ENCODE results near the gene OR5D13.

OR5D13 gene

GRCh38 chr11:55773138-55773537 is at the start of gene OR5D13:
Gene OR5D13 (plus strand): TSS chr11:55773438. CDS start chr11:55773438, 0 bp downstream.
- no peak for DNase-seq (ENCODE audit: low read depth)

- DNase-seq (ENCODE audit: low read depth), result no peak
Measured at GRCh38 chr11:55726715-55727324, 46.4 kb upstream of the OR5D13 start.

GRCh38 chr11:55732936-55733335 is 40.3 kb upstream of the OR5D13 start:
- no peak for DNase-seq (ENCODE audit: low read depth)

GRCh38 chr11:55791606-55792005 is 18.4 kb downstream of the OR5D13 start:
- no peak for DNase-seq (ENCODE audit: low read depth)

GRCh38 chr11:55793321-55793720 is 20.1 kb downstream of the OR5D13 start:
- DNase-seq (ENCODE audit: low read depth), result no peak

DNA sequence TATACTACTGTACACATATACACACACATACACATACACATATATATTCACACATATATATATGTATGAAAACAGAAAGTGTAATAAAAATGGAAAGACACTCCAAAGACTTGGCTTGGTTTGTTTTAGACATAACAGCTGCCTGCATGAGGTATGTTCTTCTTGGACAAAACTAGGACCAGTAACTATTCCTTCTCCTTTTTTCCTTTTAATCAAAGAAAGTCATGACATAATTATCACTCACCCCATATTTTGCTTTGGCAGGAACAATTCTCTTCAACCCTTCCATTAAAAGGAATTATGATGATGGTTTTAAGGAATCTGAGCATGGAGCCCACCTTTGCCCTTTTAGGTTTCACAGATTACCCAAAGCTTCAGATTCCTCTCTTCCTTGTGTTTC is 22.0 kb downstream of the OR5D13 start, which contains the start of gene OR5D14:
TSS of gene OR5D14 (plus strand) at position 301 of the 400 bp plus-strand sequence. CDS start at position 301, 0 bp downstream.
- no peak for DNase-seq (ENCODE audit: low read depth)

DNA sequence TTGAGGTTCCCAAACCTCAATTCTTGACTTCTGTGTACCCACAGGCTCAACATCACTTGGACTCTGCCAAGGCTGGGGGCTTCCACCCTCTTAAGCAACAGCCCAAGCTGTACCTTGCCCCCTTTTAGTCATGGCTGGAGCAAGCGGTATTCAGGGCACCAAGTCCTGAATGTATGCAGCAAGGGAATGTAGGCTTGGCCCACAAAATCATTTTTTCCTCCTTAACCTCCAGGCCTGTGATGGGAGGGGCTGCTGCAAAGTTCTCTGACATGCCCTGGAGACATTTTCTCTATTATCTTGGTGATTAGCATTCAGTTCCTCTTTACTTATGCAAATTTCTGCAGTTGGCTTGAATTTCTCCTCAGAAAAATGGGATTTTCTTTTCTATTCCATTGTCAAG is 33.0 kb downstream of the OR5D13 start:
- no peak for DNase-seq (ENCODE audit: low read depth)

DNA sequence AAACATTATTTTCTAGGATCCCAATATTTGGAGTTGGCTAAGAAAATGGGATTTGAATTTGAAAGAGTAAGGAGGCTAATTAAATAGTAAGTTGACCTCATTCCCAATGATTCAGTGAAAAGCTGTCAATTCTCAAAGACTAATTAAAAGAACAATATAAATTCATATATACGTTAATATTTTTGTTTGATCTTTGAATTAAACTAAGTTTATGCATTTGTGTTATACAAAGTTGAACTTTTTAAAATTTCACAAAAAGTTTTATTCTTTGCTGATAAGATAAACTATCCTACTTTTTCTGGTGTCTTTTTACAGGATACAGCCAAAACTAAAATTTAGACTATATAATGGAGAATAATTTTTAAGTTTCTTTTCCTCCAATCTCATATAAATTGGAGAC is 37.8 kb downstream of the OR5D13 start, which contains the start of gene OR5L1:
TSS of gene OR5L1 (plus strand) at position 301 of the 400 bp plus-strand sequence. CDS start 100 bp downstream, outside the sequence.
- no peak for DNase-seq (ENCODE audit: low read depth)

DNA sequence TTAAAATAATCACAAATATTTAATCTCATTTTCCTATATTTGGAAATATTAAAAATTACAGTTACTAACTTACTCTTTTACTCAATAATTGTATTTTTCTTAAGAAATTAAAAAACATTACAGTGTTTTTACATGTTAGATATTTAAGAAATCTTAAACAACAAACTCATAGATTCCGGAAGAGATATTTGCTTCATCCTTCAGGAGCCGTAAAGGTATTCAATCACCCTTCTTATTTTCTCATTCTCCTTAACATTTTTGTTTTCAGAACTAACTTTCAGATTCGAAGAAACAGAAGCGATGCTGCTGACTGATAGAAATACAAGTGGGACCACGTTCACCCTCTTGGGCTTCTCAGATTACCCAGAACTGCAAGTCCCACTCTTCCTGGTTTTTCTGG is 46.1 kb downstream of the OR5D13 start, which contains the start of gene OR5D18:
TSS of gene OR5D18 (plus strand) at position 301 of the 400 bp plus-strand sequence. CDS start at position 301, 0 bp downstream.
- DNase-seq (ENCODE audit: low read depth), result no peak
